MM.1S (cell line): ENCODE results near the gene SMU1.

Experiments used
- EZH2phosphoT487 ChIP-seq: fragments of 300-600 bp; sonication (generic); IDR thresholded peaks from 2 replicates; pipeline ENCODE4 v1.6.1; 2018; ENCODE audit warnings: antibody characterized with exemption, low read length
- TF ChIP-seq, protein P1 (sequence below): fragments of 300-600 bp; sonication (generic); IDR thresholded peaks from 2 replicates; pipeline ENCODE4 v1.5.1; 2016; ENCODE audit warnings: antibody characterized with exemption, low read length, mixed read lengths

DNA sequence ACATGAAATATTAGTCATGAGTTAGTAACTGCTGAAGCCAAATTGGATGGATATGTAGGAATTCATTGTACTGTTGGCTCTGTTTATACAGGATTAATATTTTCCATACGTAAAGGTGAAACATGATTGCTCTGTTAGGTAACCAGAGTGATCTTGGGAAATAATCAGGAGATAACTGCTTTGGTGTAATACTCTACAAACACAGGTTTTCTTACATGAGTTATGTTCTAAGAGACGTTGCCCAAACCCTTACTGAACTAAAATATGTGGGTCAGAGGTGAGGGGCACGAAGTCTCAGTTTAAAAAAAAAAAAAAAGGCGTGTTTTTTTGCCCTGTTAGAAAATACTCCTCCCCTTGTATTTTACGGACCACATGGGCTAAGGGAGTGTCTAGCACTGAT lies 43.6 kb downstream of the SMU1 start:
- TF ChIP-seq, protein P1, sequence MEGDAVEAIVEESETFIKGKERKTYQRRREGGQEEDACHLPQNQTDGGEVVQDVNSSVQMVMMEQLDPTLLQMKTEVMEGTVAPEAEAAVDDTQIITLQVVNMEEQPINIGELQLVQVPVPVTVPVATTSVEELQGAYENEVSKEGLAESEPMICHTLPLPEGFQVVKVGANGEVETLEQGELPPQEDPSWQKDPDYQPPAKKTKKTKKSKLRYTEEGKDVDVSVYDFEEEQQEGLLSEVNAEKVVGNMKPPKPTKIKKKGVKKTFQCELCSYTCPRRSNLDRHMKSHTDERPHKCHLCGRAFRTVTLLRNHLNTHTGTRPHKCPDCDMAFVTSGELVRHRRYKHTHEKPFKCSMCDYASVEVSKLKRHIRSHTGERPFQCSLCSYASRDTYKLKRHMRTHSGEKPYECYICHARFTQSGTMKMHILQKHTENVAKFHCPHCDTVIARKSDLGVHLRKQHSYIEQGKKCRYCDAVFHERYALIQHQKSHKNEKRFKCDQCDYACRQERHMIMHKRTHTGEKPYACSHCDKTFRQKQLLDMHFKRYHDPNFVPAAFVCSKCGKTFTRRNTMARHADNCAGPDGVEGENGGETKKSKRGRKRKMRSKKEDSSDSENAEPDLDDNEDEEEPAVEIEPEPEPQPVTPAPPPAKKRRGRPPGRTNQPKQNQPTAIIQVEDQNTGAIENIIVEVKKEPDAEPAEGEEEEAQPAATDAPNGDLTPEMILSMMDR: no peak
- TF ChIP-seq EZH2phosphoT487: no peak
